Measurements from ENCODE around the gene GNA14.

GNA14 gene

GRCh38 chr9:77384406-77384805 lies 263.7 kb downstream of the GNA14 start:
- DNase-seq, result no peak

- no peak for DNase-seq
These were observed 272.1 kb downstream of the GNA14 start for GRCh38 chr9:77375956-77376532.

- no peak for DNase-seq
These were observed 273.9 kb downstream of the GNA14 start for GRCh38 chr9:77374266-77374665.
